Anterior cingulate cortex (tissue), 58 donors: ENCODE results near the gene RHPN2.
"Not testable (repeated sequence)": the region's sequence is repeated elsewhere in the genome, so short reads cannot be mapped to it uniquely, and the experiment has no call there.

Experiments
- DNase-seq, 58 donors: peaks; one replicate each; lab custom pipeline; 2025; lab: John Stamatoyannopoulos, UW

RHPN2 gene

GRCh38 chr19:33035461-33035860 lies 29.2 kb downstream of the RHPN2 start:
- no peak for DNase-seq

DNA sequence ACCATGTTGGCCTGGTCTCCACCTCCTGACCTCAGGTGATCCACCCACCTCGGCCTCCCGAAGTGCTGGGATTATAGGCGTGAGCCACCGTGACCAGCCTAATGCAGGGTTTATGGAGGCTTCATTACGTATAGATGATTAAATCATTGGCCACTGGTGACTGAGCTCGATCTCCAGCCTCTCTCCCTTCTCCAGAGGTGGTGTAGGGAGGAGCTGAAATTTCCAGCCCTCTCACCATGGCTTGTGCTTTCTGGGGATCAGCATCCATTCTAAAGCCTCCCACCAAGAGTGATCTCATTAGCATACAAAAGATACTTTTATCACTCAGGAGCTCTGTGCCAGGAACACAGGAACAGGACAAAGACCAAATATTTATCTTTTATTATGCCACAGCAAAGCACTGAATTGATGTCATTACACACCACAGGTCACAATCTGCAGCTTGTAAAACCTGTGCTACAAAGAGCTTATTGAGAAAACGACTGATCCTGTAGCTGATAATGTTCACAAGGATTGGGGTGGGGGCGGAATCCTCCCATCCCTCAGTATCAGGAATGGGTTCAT lies 32.4 kb downstream of the RHPN2 start:
- no peak for DNase-seq

GRCh38 chr19:33029746-33030303 lies 34.9 kb downstream of the RHPN2 start:
- DNase-seq, result no peak

GRCh38 chr19:33026602-33027001 lies 38.1 kb downstream of the RHPN2 start:
- not testable (repeated sequence) for DNase-seq

DNA sequence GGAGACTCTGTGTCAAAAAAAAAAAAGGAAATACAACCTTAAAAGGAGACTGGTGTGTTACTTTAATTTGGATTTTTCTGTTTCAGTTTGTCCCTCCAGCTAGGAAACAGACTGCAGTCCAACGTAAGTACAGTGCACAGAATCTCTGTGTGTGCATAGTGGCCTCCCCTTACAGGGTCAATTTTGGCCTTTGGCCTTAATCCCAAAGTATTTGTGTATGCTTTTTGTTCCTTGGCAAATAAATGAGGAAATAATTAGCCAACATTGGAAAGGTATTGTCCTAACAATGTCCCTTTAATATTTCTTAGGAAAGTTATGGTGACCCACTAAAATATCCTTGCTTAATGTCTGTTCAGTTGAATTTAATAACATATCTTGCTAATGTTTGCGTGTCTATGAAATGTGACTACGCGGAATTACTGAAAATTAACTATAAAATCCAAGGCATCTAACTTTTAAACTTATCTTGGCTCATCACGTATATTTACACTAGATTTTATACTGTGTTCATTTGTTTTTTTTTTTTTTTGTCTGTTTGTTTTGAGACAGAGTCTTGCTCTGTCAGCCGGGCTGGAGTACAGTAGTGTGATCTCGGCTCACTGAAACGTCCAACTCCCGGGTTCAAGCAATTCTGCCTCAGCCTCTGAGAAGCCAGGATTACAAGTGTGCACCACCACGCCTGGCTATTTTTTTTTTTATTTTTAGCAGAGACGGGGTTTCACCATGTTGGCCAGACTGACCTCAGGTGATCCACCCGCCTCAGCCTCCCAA lies 39.0 kb downstream of the RHPN2 start:
- not testable (repeated sequence) for DNase-seq

DNA sequence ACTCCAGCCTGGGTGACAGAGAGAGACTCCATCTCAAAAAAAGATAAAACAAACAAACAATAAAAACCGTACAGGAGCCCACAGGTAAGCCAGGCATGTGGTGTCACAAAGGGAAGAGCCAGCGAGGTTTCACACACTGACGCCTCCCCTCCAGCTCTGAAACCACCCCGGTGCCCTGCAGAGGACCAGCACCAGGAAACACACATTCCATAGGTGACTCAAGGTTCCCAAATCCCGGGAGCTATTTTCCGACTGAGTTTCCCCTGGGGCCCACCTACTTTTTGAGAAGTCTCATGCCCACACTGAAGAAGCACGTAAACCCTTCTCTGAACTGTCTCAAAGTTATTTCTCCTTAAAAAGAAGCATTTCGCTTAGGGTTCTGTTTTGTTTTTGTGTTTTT lies 40.3 kb downstream of the RHPN2 start:
- DNase-seq, result no peak

DNA sequence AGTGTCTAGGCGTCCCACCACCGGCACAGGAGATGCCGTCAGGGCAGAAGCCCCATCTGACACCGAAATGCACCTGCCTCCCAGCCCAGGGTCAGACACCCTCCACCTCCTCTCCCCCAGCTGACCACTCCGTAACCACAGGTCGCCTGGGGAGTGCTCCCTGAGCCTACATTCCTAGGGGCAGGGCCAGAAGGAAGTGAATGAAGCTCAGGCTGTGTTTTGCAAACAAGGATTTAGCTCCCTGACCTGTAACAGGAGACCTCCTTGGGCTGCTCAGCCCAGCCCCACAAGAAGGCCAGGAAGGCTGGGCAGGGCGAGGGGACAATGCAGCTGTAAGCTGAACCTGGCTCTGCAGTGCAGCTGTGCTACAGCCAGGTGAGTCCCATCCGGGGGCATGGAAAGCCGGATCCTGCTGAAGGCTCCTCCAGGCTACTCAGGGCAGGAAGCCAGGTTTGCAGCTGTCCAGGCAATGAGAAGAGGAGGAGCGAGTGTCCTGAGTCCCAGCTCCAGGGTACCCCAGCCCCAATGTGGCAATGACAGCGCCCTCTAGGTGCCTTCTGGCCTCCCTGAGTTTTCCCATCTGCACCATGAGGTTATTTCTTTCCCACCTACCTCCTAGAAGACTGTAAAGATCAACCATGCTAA lies 42.1 kb downstream of the RHPN2 start:
- DNase-seq, result no peak

DNA sequence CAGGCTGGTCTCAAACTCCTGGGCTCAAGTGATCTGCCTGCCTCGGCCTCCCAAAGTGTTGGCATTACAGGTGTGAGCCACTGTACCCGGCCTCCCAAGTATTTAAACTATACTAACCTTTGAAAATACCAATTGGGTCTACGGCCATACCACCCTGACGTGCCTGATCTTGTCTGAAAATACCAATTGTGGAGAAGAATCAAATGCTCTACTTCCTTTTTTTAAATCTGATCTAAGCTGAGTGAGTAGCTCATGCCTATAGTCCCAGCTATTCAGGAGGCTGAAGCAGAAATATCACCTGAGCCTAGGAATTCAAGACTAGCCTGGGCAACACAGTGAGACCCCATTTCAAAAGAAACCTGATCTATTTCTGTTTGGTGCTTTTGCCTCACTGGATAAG lies 53.8 kb downstream of the RHPN2 start:
- not testable (repeated sequence) for DNase-seq

GRCh38 chr19:33008738-33009137 lies 56.0 kb downstream of the RHPN2 start:
- no peak for DNase-seq

DNA sequence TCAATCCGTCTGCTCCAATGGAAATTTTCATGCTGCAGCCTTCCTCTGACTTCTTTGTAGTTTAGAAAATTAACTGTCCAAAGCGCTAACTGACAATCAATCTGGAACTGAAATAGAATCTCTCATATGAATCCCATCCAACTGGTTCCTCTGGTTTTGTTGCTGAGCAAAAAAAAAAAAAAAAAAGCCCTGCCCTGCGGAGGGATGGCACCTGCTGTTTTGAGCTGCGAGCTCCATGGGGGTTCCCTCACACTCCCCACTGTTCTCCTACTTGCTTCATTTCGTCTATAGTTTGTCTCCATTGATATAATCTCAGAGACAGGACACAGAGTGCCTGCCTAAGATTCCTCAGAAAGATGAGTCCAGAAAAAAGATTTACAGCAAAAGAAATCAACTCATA lies 59.2 kb downstream of the RHPN2 start:
- DNase-seq, result no peak

- not testable (repeated sequence) for DNase-seq
Measured at GRCh38 chr19:33003424-33004024, 61.2 kb downstream of the RHPN2 start.

DNA sequence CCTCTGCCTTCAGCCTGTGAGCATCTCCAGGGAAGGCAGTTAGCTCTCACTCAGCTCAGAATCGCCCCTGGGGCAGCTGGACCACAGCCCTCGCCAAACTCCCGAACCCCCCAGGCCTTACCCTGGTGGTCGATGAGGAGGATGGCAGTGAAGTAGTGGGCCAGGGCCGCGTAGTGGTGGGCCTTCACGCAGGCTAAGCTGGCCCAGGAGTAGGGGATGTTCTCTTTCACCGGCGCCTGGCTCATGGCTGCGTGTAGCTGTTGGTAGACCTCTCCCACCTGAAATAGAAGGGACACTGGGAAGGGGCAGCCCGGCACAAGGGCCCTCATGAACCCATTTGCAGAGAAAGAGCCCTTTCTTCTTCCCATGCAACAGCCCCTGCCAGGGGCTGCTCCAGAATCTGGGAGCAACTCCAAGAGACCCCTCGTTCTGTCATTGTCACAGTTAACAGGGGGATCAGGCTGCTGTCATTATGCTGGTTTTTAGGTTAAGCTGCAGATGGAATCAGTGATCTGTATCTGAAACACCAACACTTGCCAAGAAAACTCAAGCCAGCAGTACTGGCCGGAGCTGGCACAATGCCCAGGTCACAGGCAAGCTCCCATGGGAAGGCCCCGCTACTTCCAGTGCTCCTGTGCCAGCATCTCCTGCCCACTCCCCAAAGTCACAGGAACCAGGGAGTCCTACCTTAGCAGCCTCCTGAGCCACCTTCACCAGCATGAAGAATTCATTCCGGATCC lies 62.4 kb downstream of the RHPN2 start:
- DNase-seq, result peak in 43 of 58 donors; percentile 0 to 55 (median 7)

GRCh38 chr19:33000910-33001309 lies 63.8 kb downstream of the RHPN2 start:
- DNase-seq, result no peak

GRCh38 chr19:33000510-33000909 lies 64.2 kb downstream of the RHPN2 start:
- DNase-seq, result no peak

DNA sequence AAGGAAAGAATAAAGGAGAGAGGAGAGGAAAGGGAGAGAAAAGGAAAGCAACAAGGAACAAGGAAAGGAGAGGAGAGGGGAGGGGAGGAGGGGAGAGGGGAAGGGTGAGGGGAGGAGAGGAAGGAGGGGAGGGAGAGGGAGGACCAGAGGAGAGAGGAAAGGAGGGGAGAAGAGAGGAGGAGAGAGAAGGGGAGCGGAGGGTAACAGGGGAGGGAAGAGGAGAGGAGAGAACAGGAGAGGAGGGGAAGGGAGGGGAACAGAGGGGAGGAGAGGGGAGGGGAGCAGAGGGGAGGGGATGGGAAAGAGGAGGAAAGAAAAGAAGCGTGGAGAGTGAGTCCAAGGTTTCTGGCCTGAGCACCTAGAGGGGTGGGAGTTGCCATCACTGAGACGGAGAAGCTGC lies 66.0 kb downstream of the RHPN2 start:
- DNase-seq, result no peak

DNA sequence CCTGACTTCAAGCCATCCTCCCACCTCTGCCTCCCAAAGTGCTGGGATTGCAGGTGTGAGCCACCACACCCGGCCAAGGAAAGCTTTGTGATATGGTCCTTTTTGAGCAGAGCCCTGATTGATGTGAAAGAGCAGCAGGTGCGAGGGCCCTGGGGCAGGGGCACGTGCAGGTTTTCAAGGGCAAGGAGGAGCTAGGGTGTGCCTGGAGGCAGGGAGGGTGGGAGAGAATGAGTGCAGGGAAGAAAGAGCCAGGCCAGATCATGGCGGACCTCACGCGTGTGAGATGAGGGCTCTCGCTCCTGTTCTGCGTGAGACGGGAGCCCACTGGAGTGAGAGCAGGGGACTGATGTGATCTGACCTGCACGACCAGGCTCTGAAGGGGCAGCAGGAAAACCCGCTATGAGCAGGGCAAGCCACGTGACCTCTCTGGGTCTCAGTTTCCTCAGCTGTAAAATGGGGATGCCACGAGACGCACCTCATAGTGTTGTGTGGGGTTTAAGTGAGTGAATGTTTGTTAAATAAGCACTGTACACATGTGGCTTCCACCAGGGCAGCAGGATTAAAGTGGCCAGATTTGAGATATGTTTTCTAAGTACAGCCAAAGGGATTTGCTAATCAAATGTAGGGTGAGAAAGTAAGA lies 66.9 kb downstream of the RHPN2 start:
- no peak for DNase-seq

DNA sequence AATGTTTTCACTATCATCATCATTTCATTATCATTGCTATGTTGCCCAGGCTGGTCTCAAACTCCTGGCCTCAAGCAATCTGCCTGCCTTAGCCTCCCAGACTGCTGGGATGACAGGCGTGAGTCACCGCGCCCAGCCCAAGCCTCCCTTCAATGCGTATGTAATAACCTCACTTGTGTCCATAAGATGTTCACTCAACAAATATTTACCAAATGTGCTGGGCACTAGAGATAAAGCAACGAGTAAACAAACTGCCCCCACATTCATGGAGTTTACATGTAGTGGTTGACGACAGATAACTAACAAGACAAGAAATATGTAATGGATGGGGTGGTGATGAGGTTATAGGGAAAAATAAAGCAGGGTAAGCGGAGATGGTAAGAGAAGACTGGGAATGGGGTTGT lies 67.6 kb downstream of the RHPN2 start:
- DNase-seq, result not testable (repeated sequence)

- not testable (repeated sequence) for DNase-seq
Measured at GRCh38 chr19:32995966-32996365, 68.7 kb downstream of the RHPN2 start.

GRCh38 chr19:32988724-32989123 lies 76.0 kb downstream of the RHPN2 start:
- no peak for DNase-seq

- DNase-seq, result not testable (repeated sequence)
Measured at GRCh38 chr19:32988254-32988653, 76.4 kb downstream of the RHPN2 start.
